Thyroid gland (tissue), 4 donors: Measurements from ENCODE around the gene MATN1. TPM values are rescaled to one million over a fixed set of nuclear protein-coding genes. Genes with fewer than 3 reads are reported as not detected.

Experiments used
- DNase-seq, 2 donors: peaks; one replicate each; pipeline ENCODE4 v3.0.0-alpha.2; 2019
- H3K27ac ChIP-seq, 3 donors: fragments of 200-600 bp; sonication (generic); 1 replicate in 2 of 3; 2 replicates in 1 of 3; pipeline ENCODE4 v1.5.1; 2016 to 2019; ENCODE audit warnings: mild to moderate bottlenecking in 1 of 3, moderate library complexity in 1 of 3
- H3K27me3 ChIP-seq: fragments of 200-600 bp; sonication (generic); one replicate; pipeline ENCODE4 v1.5.1; 2019
- H3K36me3 ChIP-seq, 2 donors: fragments of 200-600 bp; sonication (generic); one replicate each; pipeline ENCODE4 v1.5.1; 2016 to 2019
- H3K4me1 ChIP-seq, 2 donors: fragments of 200-600 bp; sonication (generic); one replicate each; pipeline ENCODE4 v1.5.1; 2017 to 2019
- H3K4me3 ChIP-seq, 3 donors: fragments of 200-600 bp; sonication (generic); replicated peaks in 1 of 3; 1 replicate in 2 of 3; 2 replicates in 1 of 3; pipeline ENCODE4 v1.5.1; 2016; ENCODE audit warnings: mild to moderate bottlenecking in 1 of 3
- H3K9me3 ChIP-seq: fragments of 200-600 bp; sonication (generic); one replicate; pipeline ENCODE4 v1.5.1; 2017
- CTCF ChIP-seq, 6 experiments: fragments of 200-600 bp in 3 of 6; fragments of 450-650 bp in 3 of 6; sonication (generic) in 3 of 6; IDR thresholded peaks; one replicate each; pipeline ENCODE4 v1.5.1; 2016 to 2019; ENCODE audit warnings: antibody characterized with exemption in 6 of 6, mild to moderate bottlenecking in 2 of 6, inconsistent platforms in 1 of 6, moderate library complexity in 1 of 6
- POLR2A ChIP-seq, 2 donors: fragments of 450-650 bp; IDR thresholded peaks; one replicate each; pipeline ENCODE4 v1.6.1; 2017; ENCODE audit warnings: antibody characterized with exemption in 2 of 2, mild to moderate bottlenecking in 2 of 2, moderate library complexity in 1 of 2
- WGBS, 2 donors: methylation state at CpG; one replicate each; pipeline ENCODE4 v1.1.5; 2017; 5-methylcytosine and 5-hydroxymethylcytosine counted together
- intact Hi-C: fragments of 100-400 bp; cut with DNase I; formaldehyde crosslinking; loops from one replicate; pipeline ENCODE4 v1.15.1; 2023
- total RNA-seq, 4 donors: library from RNA; depleted of rRNA; stranded (reverse); fragments of >200 nt; gene quantifications; one replicate each; pipeline ENCODE4 v1.2.3, GENCODE V29; 2016

The MATN1 gene
- total RNA-seq, 4 donors from 2014 or later = 0.45 to 3.0 TPM; not detected in 2

GRCh38 chr1:30760596-30761324, 37.4 kb upstream of the MATN1 start:
- no peak for DNase-seq
- H3K9me3 ChIP-seq = no peaks in the 10 kb centered on the region
- H3K4me3 ChIP-seq = no peak overlapping the region
- H3K4me1 ChIP-seq = peaks cover 0 to 4% of the 10 kb centered on the region in 2 donors
- intact Hi-C loops = no loop called here
- no peak overlapping the region for H3K27ac ChIP-seq
- no peaks in the 10 kb centered on the region for H3K27me3 ChIP-seq
- TF ChIP-seq CTCF (IDR thresholded peaks at IDR 0.05) (no peak), POLR2A (IDR thresholded peaks at IDR 0.05) (no peak)
- no peaks in the 10 kb centered on the region for H3K36me3 ChIP-seq
- WGBS, 2 donors = 86 to 89% methylated on average over 18 of the region's 18 CpGs

GRCh38 chr1:30759718-30760281, 36.4 kb upstream of the MATN1 start:
- TF ChIP-seq POLR2A (IDR thresholded peaks at IDR 0.05) (no peak), CTCF (IDR thresholded peaks at IDR 0.05) (no peak)
- no peaks in the 10 kb centered on the region for H3K27me3 ChIP-seq
- WGBS, 2 donors = 83 to 92% methylated on average over 13 of the region's 13 CpGs
- peaks cover 0 to 4% of the 10 kb centered on the region in 2 donors for H3K4me1 ChIP-seq
- H3K27ac ChIP-seq = no peak overlapping the region
- DNase-seq = no peak
- H3K36me3 ChIP-seq = no peaks in the 10 kb centered on the region
- no peaks in the 10 kb centered on the region for H3K9me3 ChIP-seq
- intact Hi-C loops = no loop called here
- no peak overlapping the region for H3K4me3 ChIP-seq

GRCh38 chr1:30758785-30759380, 35.5 kb upstream of the MATN1 start:
- no peaks in the 10 kb centered on the region for H3K27me3 ChIP-seq
- no peak overlapping the region for H3K4me3 ChIP-seq
- no peak overlapping the region for H3K27ac ChIP-seq
- TF ChIP-seq CTCF (IDR thresholded peaks at IDR 0.05) (no peak), POLR2A (IDR thresholded peaks at IDR 0.05) (no peak)
- no peak for DNase-seq
- H3K9me3 ChIP-seq = no peaks in the 10 kb centered on the region
- intact Hi-C loops = no loop called here
- H3K36me3 ChIP-seq = no peaks in the 10 kb centered on the region
- peaks cover 0 to 4% of the 10 kb centered on the region in 2 donors for H3K4me1 ChIP-seq

GRCh38 chr1:30758121-30758688, 34.8 kb upstream of the MATN1 start:
- WGBS, 2 donors = 90 to 92% methylated on average over 7 of the region's 7 CpGs
- DNase-seq = no peak
- intact Hi-C loops = no loop called here
- TF ChIP-seq CTCF (IDR thresholded peaks at IDR 0.05) = no peak
- TF ChIP-seq POLR2A (IDR thresholded peaks at IDR 0.05) = no peak
- Histone ChIP-seq H3K27ac (peak overlapping the region in 2 of 3 donors; percentile 56 to 71), H3K9me3 (no peaks in the 10 kb centered on the region), H3K27me3 (no peaks in the 10 kb centered on the region), H3K4me1 (peaks cover 0 to 4% of the 10 kb centered on the region in 2 donors), H3K36me3 (no peaks in the 10 kb centered on the region), H3K4me3 (no peak overlapping the region)
